Ovary (tissue), 3 donors: Measurements from ENCODE around the gene LIPT1.

Experiments used
- CTCF ChIP-seq, 3 donors: fragments of 450-650 bp in 2 of 3; fragments of 200-600 bp in 1 of 3; IDR thresholded peaks; one replicate each; pipeline versions ENCODE4 v1.5.1 to v1.8.0; 2016 to 2022; ENCODE audit warnings: antibody characterized with exemption in 3 of 3, mild to moderate bottlenecking in 1 of 3
- EP300 ChIP-seq: sonication (generic); formaldehyde crosslinking; IDR thresholded peaks from one replicate; pipeline ENCODE4 v1.6.1; 2017; ENCODE audit warnings: antibody characterized with exemption
- POLR2A ChIP-seq: fragments of 450-650 bp; IDR thresholded peaks from one replicate; pipeline ENCODE4 v1.6.1; 2017; ENCODE audit warnings: antibody characterized with exemption, mild to moderate bottlenecking, moderate library complexity
- donor health status: DM: no; HTN: no; CAD: no.

DNA sequence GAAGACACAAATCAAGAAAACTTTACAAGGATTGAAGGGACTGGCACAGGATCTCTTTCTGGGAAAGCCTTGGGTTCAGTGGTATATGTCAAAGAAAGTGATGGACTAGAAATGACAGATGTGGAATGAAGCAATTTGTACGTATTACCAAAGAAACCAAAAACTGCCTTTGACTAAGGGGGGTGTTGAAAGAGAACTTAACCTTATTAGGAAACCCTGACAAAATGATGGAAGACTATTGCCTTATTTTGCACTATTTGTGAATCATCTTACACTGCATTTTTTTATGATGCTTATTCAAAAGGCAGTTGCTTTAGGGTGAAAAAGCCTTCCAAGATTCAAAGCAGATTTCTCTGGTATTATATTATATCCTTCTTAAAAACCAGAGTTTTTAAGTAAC lies 4.1 kb upstream of the LIPT1 start:
- TF ChIP-seq CTCF (IDR thresholded peaks at IDR 0.05) (no peak), POLR2A (no peak), EP300 (no peak)
